GM12892 (cell line): Measurements from ENCODE around the gene FSTL4.

ENCODE experiments used
- POLR2A ChIP-seq: IDR thresholded peaks from 2 replicates; pipeline ENCODE4 v1.6.1; 2011; ENCODE audit warnings: low read depth, low read length, control low read depth
- POLR2AphosphoS5 ChIP-seq: IDR thresholded peaks from 2 replicates; pipeline ENCODE4 v1.6.1; 2011; ENCODE audit warnings: low read depth, low read length, control low read depth

GRCh38 chr5:133356984-133357421 lies 255.3 kb downstream of the FSTL4 start:
- TF ChIP-seq POLR2A (no peak), POLR2AphosphoS5 (no peak)
